Thyroid gland (tissue), 4 donors: Measurements from ENCODE around the gene NCBP2L. TPM values are rescaled to one million over a fixed set of nuclear protein-coding genes. Genes with fewer than 3 reads are reported as not detected.

Source experiments
- DNase-seq, 2 donors: peaks; one replicate each; pipeline ENCODE4 v3.0.0-alpha.2; 2019
- H3K27ac ChIP-seq, 3 donors: fragments of 200-600 bp; sonication (generic); 1 replicate in 2 of 3; 2 replicates in 1 of 3; pipeline ENCODE4 v1.5.1; 2016 to 2019; ENCODE audit warnings: mild to moderate bottlenecking in 1 of 3, moderate library complexity in 1 of 3
- H3K27me3 ChIP-seq: fragments of 200-600 bp; sonication (generic); one replicate; pipeline ENCODE4 v1.5.1; 2019
- H3K36me3 ChIP-seq, 2 donors: fragments of 200-600 bp; sonication (generic); one replicate each; pipeline ENCODE4 v1.5.1; 2016 to 2019
- H3K4me1 ChIP-seq, 2 donors: fragments of 200-600 bp; sonication (generic); one replicate each; pipeline ENCODE4 v1.5.1; 2017 to 2019
- H3K4me3 ChIP-seq, 3 donors: fragments of 200-600 bp; sonication (generic); replicated peaks in 1 of 3; 1 replicate in 2 of 3; 2 replicates in 1 of 3; pipeline ENCODE4 v1.5.1; 2016; ENCODE audit warnings: mild to moderate bottlenecking in 1 of 3
- H3K9me3 ChIP-seq: fragments of 200-600 bp; sonication (generic); one replicate; pipeline ENCODE4 v1.5.1; 2017
- POLR2A ChIP-seq, 2 donors: fragments of 450-650 bp; IDR thresholded peaks; one replicate each; pipeline ENCODE4 v1.6.1; 2017; ENCODE audit warnings: antibody characterized with exemption in 2 of 2, mild to moderate bottlenecking in 2 of 2, moderate library complexity in 1 of 2
- WGBS, 2 donors: methylation state at CpG; one replicate each; pipeline ENCODE4 v1.1.5; 2017; 5-methylcytosine and 5-hydroxymethylcytosine counted together
- intact Hi-C: fragments of 100-400 bp; cut with DNase I; formaldehyde crosslinking; loops from one replicate; pipeline ENCODE4 v1.15.1; 2023
- total RNA-seq, 4 donors: library from RNA; depleted of rRNA; stranded (reverse); fragments of >200 nt; gene quantifications; one replicate each; pipeline ENCODE4 v1.2.3, GENCODE V29; 2016
- TF ChIP-seq, protein P1 (sequence below), 6 experiments: fragments of 200-600 bp in 3 of 6; fragments of 450-650 bp in 3 of 6; sonication (generic) in 3 of 6; IDR thresholded peaks; one replicate each; pipeline ENCODE4 v1.5.1; 2016 to 2019; ENCODE audit warnings: antibody characterized with exemption in 6 of 6, mild to moderate bottlenecking in 2 of 6, inconsistent platforms in 1 of 6, moderate library complexity in 1 of 6

NCBP2L gene
- total RNA-seq, 4 donors from 2014 or later, result not detected

DNA sequence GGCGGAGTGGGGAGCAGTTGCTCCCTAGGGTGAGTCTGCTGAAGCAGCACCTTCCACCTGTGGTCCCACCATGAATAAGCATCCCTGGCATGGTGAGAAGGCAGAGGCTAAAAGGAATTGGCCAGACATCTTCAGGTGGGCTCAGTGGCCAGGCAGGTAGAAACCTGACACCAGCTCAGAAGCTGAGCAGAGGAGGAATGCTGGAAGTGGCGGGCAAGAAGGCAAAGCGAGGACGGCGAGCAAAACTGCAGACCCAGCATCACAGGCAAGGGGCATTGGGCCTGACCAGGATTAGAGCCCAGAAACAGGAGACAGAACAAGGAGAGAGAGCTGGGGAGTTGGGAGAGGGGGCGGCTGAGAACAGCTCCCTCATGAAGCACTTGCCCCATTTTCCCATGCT is 27.3 kb upstream of the NCBP2L start:
- Histone ChIP-seq H3K27me3 (no peaks in the 10 kb centered on the region), H3K27ac (no peak overlapping the region), H3K4me1 (peaks cover 7 to 16% of the 10 kb centered on the region in 2 donors), H3K4me3 (no peak overlapping the region), H3K36me3 (no peaks in the 10 kb centered on the region), H3K9me3 (no peaks in the 10 kb centered on the region)
- 96 to 97% methylated on average over 6 of the region's 6 CpGs for WGBS, 2 donors
- TF ChIP-seq, protein P1, sequence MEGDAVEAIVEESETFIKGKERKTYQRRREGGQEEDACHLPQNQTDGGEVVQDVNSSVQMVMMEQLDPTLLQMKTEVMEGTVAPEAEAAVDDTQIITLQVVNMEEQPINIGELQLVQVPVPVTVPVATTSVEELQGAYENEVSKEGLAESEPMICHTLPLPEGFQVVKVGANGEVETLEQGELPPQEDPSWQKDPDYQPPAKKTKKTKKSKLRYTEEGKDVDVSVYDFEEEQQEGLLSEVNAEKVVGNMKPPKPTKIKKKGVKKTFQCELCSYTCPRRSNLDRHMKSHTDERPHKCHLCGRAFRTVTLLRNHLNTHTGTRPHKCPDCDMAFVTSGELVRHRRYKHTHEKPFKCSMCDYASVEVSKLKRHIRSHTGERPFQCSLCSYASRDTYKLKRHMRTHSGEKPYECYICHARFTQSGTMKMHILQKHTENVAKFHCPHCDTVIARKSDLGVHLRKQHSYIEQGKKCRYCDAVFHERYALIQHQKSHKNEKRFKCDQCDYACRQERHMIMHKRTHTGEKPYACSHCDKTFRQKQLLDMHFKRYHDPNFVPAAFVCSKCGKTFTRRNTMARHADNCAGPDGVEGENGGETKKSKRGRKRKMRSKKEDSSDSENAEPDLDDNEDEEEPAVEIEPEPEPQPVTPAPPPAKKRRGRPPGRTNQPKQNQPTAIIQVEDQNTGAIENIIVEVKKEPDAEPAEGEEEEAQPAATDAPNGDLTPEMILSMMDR (IDR thresholded peaks at IDR 0.05), result no peak
- no peak for TF ChIP-seq POLR2A (IDR thresholded peaks at IDR 0.05)
- intact Hi-C loops, result no loop called here
- DNase-seq, result no peak

DNA sequence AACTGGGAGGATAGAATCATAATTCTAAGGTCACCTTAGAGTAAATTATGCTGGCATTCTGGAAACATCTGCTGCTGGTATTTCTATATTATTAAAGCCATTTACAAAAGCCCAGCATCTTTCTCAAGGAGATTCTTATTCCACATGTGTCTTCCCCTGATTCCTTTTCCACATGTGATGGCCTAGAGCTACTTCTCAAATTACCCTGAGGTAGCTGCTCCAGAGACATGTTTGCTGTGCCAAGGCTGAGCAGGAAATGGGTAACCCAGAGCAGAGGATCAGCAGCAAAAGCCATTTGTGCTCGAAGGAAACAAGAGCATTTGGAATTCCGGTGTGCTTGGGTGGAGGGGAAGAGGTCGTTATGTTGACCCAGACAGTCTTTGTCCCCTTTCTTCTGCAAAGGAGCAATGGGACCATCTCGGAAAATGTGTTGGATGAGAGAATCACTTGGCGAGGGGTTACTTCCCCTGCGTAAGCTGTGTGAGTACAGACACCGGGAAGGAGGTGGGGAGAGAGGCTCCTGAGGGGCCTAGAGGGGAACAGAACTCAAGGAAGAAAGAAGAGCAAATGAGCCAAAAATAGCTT is 26.6 kb upstream of the NCBP2L start:
- Histone ChIP-seq H3K27me3 (no peaks in the 10 kb centered on the region), H3K4me3 (no peak overlapping the region), H3K36me3 (no peaks in the 10 kb centered on the region), H3K27ac (no peak overlapping the region), H3K4me1 (peaks cover 7 to 16% of the 10 kb centered on the region in 2 donors), H3K9me3 (no peaks in the 10 kb centered on the region)
- DNase-seq, result no peak
- TF ChIP-seq POLR2A (IDR thresholded peaks at IDR 0.05), result no peak
- TF ChIP-seq, protein P1 (IDR thresholded peaks at IDR 0.05), result no peak
- intact Hi-C loops, result no loop called here
- 63 to 71% methylated on average over 7 of the region's 7 CpGs for WGBS, 2 donors

DNA sequence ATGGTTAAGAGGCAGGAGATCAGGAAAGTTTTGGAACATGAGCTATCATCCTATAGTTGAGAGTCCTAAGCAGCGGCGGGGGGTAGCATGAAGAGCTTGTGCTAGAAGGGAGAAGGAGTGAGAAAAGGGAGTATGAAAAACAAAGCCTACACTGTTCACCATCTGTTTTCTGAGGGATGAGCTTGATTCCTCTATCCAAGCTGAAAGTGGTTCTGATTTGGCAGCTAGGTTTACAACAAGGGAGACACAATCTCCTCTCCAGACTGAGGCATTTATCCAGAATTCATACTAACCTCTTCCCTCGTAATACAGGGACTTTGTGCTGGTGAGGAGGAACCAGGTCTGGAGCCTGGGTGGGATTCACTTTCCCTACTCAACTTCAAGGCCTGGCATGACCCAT is 25.5 kb upstream of the NCBP2L start:
- Histone ChIP-seq H3K4me3 (no peak overlapping the region), H3K4me1 (peaks cover 7 to 15% of the 10 kb centered on the region in 2 donors), H3K27me3 (no peaks in the 10 kb centered on the region), H3K27ac (no peak overlapping the region), H3K36me3 (no peaks in the 10 kb centered on the region), H3K9me3 (no peaks in the 10 kb centered on the region)
- intact Hi-C loops, result no loop called here
- WGBS, 2 donors, result 92 to 94% methylated on average over 2 to 3 of the region's 3 CpGs
- TF ChIP-seq POLR2A (IDR thresholded peaks at IDR 0.05), result no peak
- TF ChIP-seq, protein P1 (IDR thresholded peaks at IDR 0.05), result no peak
- no peak for DNase-seq

DNA sequence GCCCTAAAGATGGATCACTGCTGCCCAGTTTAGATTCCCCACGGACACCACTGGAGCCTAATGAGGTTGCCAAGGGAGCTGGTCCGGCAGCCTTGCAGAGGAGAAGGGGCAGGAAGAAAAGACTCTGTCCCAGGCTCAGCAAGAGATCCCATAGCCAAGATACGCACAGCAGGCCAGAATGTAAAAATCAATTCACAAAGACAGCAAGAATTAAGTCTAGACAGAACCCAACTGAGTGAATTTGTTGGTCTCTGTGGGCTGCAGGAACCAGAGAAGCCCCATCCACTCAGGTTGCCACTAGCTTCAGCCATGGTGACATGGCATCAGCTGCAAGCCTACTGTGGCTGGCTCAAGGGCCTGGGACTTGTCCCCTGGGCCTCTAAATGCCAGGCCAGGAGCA is 24.8 kb upstream of the NCBP2L start:
- 89% methylated on average over 3 of the region's 3 CpGs; no CpG with 5 or more reads in 1 of the 2 donors for WGBS, 2 donors
- no peak for TF ChIP-seq POLR2A (IDR thresholded peaks at IDR 0.05)
- TF ChIP-seq, protein P1 (IDR thresholded peaks at IDR 0.05), result no peak
- Histone ChIP-seq H3K9me3 (no peaks in the 10 kb centered on the region), H3K4me1 (peaks cover 6 to 8% of the 10 kb centered on the region in 2 donors), H3K36me3 (no peaks in the 10 kb centered on the region), H3K4me3 (no peak overlapping the region), H3K27me3 (no peaks in the 10 kb centered on the region), H3K27ac (no peak overlapping the region)
- DNase-seq, result no peak
- intact Hi-C loops, result no loop called here

DNA sequence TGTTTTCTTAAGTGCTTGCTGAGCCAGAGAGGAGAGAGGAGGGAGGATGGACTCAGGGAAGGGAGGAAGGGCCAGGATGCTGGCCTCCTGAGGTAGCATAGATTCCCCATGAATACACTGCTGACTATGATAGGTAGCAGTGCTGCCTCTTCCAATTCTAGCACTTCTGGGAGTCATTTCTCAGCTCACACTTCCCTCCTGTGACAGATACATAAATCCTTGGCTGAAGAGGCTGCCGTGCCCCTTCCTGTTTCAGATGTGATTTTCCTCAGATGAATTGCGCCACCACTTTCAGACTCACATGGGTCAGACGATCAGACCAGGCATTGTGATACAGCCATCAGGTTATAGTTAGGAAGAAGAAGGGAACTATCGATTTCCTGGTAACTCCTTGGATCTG is 24.3 kb upstream of the NCBP2L start:
- 67% methylated on average over 4 of the region's 4 CpGs for WGBS, 2 donors
- Histone ChIP-seq H3K4me3 (no peak overlapping the region), H3K9me3 (no peaks in the 10 kb centered on the region), H3K4me1 (peaks cover 2 to 3% of the 10 kb centered on the region in 2 donors), H3K27ac (no peak overlapping the region), H3K36me3 (no peaks in the 10 kb centered on the region), H3K27me3 (no peaks in the 10 kb centered on the region)
- intact Hi-C loops, result no loop called here
- TF ChIP-seq, protein P1 (IDR thresholded peaks at IDR 0.05), result no peak
- no peak for TF ChIP-seq POLR2A (IDR thresholded peaks at IDR 0.05)
- no peak for DNase-seq
